ENCODE measurements around the gene CACNA2D1. TPM values are rescaled to one million over a fixed set of nuclear protein-coding genes. Genes with fewer than 3 reads are reported as not detected.

CACNA2D1 gene
- total RNA-seq, 1 experiment from 2014 or later, result 0.27 TPM

GRCh38 chr7:82167558-82168314 lies 275.8 kb downstream of the CACNA2D1 start:
- intact Hi-C loops (cut with micrococcal nuclease), result no loop called here
- Histone ChIP-seq H3K36me3 (ENCODE audit: control insufficient read depth in 1 of 2, insufficient read depth in 2 of 2, low read length in 2 of 2) (no peaks in the 10 kb centered on the region), H3K4me3 (replicated peaks in 1 of 2; ENCODE audit: low read depth in 1 of 2, low read length in 2 of 2) (no peak overlapping the region), H2AFZ (ENCODE audit: low read depth, low read length, poor library complexity, severe bottlenecking) (peak overlapping the region; percentile 31), H3K9ac (ENCODE audit: low read length) (no peak overlapping the region), H3K9me2 (ENCODE audit: insufficient read depth) (no peaks in the 10 kb centered on the region), H3K9me3 (ENCODE audit: control insufficient read depth in 1 of 2, insufficient read depth in 1 of 2, low read depth in 1 of 2, low read length in 2 of 2) (no peaks in the 10 kb centered on the region), H3K4me2 (ENCODE audit: low read length) (no peak overlapping the region), H3K4me1 (ENCODE audit: control insufficient read depth in 1 of 2, insufficient read depth in 2 of 2, low read length in 2 of 2) (no peaks in the 10 kb centered on the region), H3K79me2 (ENCODE audit: insufficient read depth, low read length) (no peaks in the 10 kb centered on the region), H4K20me1 (ENCODE audit: insufficient read depth) (no peaks in the 10 kb centered on the region), H3K27me3 (ENCODE audit: insufficient read depth, low read length) (no peaks in the 10 kb centered on the region), H3K27ac (ENCODE audit: low read depth, low read length) (no peak overlapping the region)
- TF ChIP-seq ZNF274 (IDR thresholded peaks at IDR 0.05; ENCODE audit: low read depth, low read length), result no peak
- no peak for TF ChIP-seq CEBPB (IDR thresholded peaks at IDR 0.05; ENCODE audit: low read depth)
- TF ChIP-seq CBX3 (IDR thresholded peaks at IDR 0.05; ENCODE audit: low read depth), result no peak
- TF ChIP-seq POLR2AphosphoS5 (IDR thresholded peaks at IDR 0.05; ENCODE audit: low read depth, low read length), result no peak
- no peak for TF ChIP-seq ZFX (IDR thresholded peaks at IDR 0.05)
- ChIA-PET CTCF (no interaction called here), RAD21 (ENCODE audit: low non-redundant PET in 1 of 2, low total read pairs in 2 of 2, uncharacterized antibody in 2 of 2, unreplicated experiment in 2 of 2) (no interaction called here), POLR2A (no interaction called here)
- DNase-seq (ENCODE audit: low read depth, low spot score) (no peak), ATAC-seq (no peak)
- BruUV-seq (replicated peaks), result no TSS peak

GRCh38 chr7:82166260-82167015 lies 277.1 kb downstream of the CACNA2D1 start:
- Histone ChIP-seq H3K4me2 (ENCODE audit: low read length) (no peak overlapping the region), H3K9ac (ENCODE audit: low read length) (no peak overlapping the region), H3K9me3 (ENCODE audit: control insufficient read depth in 1 of 2, insufficient read depth in 1 of 2, low read depth in 1 of 2, low read length in 2 of 2) (no peaks in the 10 kb centered on the region), H3K4me1 (ENCODE audit: control insufficient read depth in 1 of 2, insufficient read depth in 2 of 2, low read length in 2 of 2) (no peaks in the 10 kb centered on the region), H2AFZ (ENCODE audit: low read depth, low read length, poor library complexity, severe bottlenecking) (no peak overlapping the region), H3K79me2 (ENCODE audit: insufficient read depth, low read length) (no peaks in the 10 kb centered on the region), H3K36me3 (ENCODE audit: control insufficient read depth in 1 of 2, insufficient read depth in 2 of 2, low read length in 2 of 2) (no peaks in the 10 kb centered on the region), H3K27me3 (ENCODE audit: insufficient read depth, low read length) (no peaks in the 10 kb centered on the region), H3K27ac (ENCODE audit: low read depth, low read length) (no peak overlapping the region), H3K9me2 (ENCODE audit: insufficient read depth) (no peaks in the 10 kb centered on the region), H4K20me1 (ENCODE audit: insufficient read depth) (no peaks in the 10 kb centered on the region), H3K4me3 (replicated peaks in 1 of 2; ENCODE audit: low read depth in 1 of 2, low read length in 2 of 2) (no peak overlapping the region)
- CTCF ChIA-PET, result interaction anchor here (1.2 kb wide), 1 partner anchor 439 kb away, joined by 3 read pairs; no protein-coding TSS in a partner anchor
- BruUV-seq (replicated peaks), result no TSS peak
- intact Hi-C loops (cut with micrococcal nuclease), result no loop called here
- RAD21 ChIA-PET (ENCODE audit: low non-redundant PET in 1 of 2, low total read pairs in 2 of 2, uncharacterized antibody in 2 of 2, unreplicated experiment in 2 of 2), result no interaction called here
- ATAC-seq (no peak), DNase-seq (ENCODE audit: low read depth, low spot score) (no peak)
- TF ChIP-seq JUND (IDR thresholded peaks at IDR 0.05) (no peak), ZFX (IDR thresholded peaks at IDR 0.05) (no peak), EZH2phosphoT487 (IDR thresholded peaks at IDR 0.05; ENCODE audit: borderline replicate concordance) (no peak), FOSL1 (IDR thresholded peaks at IDR 0.05; ENCODE audit: low read depth) (no peak), REST (IDR thresholded peaks at IDR 0.05; ENCODE audit: low read depth) (no peak), MAX (IDR thresholded peaks at IDR 0.05) (no peak), SP1 (IDR thresholded peaks at IDR 0.05; ENCODE audit: low read depth) (no peak), ZNF274 (IDR thresholded peaks at IDR 0.05; ENCODE audit: low read depth, low read length) (no peak), ATF3 (IDR thresholded peaks at IDR 0.05) (no peak), CBX3 (IDR thresholded peaks at IDR 0.05; ENCODE audit: low read depth) (no peak), RAD21 (IDR thresholded peaks at IDR 0.05; ENCODE audit: low read depth) (no peak)
- POLR2A ChIA-PET, result no interaction called here

Measured in HCT116 (cell line).